HG02678 (cell line): ENCODE measurements around the gene RFX4.

ENCODE experiments used
- ATAC-seq: cut with Tn5 transposase; IDR thresholded peaks from one replicate; pipeline ENCODE4 v1.9.1; 2021; ENCODE audit warnings: mild to moderate bottlenecking, moderate library complexity; ENCODE audit not compliant: unreplicated experiment

The RFX4 gene

DNA sequence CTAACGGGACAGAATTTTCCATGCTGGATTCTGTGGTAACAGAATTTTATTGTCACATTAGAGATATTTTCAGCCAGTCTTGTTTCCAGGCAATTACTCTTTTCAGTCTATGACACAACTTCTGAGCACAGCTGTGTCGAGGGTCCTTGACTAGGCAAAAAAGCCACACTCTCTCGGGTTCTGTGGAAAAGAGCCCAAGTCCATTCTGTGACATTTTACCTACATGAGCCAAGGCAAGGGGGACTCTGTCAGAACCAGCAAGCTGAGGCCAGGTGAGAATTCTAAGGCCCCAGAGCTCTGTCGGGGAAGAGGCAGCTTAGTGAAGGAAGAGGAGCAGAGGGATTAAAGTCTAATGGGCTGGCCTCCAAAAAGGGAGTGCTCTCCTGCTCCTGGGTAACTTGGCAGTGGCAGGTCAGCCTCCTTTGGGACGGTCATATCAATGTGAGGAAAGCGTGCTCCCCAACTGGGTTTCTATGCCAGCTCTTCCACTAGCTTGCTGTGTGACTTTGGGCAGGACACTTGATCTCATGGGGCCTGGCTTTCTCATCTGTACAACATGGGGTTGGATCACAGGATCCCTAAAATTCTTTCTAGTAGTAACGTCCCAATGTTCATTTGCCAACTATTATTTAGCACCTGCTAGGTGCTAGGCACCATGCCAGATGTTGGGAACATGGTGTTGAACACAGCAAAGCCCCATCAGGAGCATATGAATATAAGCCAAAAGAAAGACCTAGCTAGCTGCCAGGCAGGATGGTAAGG, 175.7 kb downstream of the RFX4 start:
- ATAC-seq, result no peak

GRCh38 chr12:106759526-106760183, 176.9 kb downstream of the RFX4 start:
- ATAC-seq, result no peak

DNA sequence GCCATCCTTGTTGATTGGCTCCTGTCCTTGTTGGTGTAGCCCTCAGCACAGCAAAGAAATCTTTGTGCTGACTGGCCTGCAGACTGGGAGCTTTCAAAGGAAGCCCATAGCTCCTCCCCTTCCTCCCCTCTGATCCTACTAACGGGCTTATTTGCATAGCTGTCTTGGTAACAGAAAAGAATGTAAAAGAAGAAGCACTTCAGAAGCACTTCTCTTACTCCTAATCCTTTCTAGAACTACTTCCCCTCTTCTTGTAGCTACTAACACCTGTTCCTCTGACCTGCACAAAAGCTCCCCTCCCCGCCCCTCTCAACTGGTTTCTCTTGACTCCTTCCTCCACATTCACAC, 177.4 kb downstream of the RFX4 start:
- peak; percentile 100 for ATAC-seq

DNA sequence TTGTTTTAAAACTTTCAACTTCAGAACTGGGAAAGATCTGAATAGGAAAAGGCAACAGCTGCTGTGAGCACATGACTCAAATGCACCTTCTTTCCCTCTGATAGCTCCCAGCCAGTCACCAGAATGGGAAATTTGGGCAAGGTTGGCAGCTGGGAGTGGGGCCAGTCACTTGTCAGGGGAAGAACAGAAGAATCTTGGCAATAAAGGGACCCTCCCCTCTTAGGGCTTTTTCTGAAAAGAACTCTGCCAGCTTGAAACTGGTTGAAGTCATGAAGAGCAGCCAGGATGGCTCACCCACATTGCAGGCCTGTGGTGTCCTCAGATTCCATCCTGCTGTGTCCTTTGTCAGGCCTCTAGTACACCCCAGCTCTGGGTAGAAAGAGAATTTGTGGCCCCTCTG, 181.4 kb downstream of the RFX4 start:
- ATAC-seq, result no peak

DNA sequence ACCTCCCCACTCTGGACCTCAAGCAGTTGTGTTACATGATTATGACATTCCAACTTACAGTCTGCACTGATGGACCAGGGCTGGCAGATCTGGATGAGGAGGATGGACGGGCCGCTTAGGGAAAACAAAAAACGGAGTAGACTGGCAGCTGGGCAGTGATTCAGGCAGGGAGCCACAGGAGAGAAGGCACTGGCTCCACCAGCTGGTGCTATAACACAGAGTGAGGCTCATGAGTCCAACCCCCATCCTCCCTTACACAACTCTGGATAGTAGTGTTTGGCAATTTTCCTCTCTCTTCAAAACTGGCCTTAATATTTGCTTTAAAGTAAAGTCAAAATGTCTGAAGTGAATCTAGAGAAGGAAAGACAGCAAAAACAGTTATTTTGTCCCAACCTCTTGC, 181.9 kb downstream of the RFX4 start:
- ATAC-seq, result no peak

- no peak for ATAC-seq
Observed at GRCh38 chr12:106766393-106766826, 183.6 kb downstream of the RFX4 start.

DNA sequence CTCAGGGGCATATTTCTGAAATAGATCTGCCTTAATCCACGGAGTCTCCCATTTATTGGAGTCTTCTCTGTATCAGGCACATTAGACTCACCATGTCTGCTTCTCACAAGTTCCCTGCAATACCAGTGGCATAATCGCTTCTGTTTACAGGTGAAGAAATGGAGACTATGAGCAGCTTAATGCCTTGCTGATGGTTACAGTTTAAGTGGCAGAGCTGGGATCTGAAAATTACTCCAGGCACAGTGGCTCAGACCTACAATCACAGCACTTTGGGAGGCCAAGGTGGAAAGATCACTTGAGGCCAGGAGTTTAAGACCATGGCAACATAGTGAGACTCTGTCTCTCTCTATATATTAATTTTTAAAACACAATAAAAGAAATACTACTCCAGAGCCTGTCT, 184.4 kb downstream of the RFX4 start:
- no peak for ATAC-seq

GRCh38 chr12:106767954-106768822, 185.4 kb downstream of the RFX4 start:
- ATAC-seq, result no peak

DNA sequence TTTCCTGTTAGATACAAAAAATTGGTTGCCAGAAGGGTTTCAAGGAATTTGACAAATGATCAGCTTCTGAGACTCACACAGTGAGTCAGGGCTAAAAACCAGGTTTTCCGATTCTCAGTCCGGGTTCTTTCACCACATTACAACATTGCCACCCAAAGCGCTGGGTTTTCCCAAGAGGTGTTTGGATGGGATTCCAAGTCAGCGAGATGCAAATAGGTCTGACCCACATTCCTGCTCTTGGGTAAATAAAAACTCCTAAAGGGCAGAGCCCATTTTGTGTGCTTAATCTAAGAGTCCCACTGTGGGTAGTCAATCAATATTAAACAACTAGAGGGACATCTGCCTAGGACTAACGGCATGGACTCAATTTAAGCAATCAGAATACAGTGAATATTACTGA, 186.3 kb downstream of the RFX4 start:
- no peak for ATAC-seq

DNA sequence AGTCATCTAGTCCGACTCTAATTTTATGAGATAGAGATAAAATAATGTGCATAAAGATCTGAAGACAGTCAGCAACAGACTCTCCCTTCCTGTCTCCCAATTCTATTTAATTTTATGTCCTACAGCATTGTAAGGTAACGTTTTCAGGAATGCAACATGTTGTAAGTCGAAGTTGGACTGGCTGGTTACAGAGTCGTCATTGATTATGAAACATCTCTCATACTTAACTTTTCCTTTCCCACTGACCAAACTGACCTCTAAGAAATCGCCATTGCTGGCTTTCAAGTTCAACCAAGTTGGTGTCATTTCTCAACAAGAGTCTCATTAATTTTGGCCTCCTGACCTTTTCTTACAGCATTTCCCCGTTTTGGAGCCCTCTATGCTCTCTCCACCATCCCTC, 186.7 kb downstream of the RFX4 start:
- no peak for ATAC-seq

GRCh38 chr12:106771425-106771824, 188.6 kb downstream of the RFX4 start:
- ATAC-seq, result no peak

GRCh38 chr12:106773286-106774004, 190.6 kb downstream of the RFX4 start:
- no peak for ATAC-seq

DNA sequence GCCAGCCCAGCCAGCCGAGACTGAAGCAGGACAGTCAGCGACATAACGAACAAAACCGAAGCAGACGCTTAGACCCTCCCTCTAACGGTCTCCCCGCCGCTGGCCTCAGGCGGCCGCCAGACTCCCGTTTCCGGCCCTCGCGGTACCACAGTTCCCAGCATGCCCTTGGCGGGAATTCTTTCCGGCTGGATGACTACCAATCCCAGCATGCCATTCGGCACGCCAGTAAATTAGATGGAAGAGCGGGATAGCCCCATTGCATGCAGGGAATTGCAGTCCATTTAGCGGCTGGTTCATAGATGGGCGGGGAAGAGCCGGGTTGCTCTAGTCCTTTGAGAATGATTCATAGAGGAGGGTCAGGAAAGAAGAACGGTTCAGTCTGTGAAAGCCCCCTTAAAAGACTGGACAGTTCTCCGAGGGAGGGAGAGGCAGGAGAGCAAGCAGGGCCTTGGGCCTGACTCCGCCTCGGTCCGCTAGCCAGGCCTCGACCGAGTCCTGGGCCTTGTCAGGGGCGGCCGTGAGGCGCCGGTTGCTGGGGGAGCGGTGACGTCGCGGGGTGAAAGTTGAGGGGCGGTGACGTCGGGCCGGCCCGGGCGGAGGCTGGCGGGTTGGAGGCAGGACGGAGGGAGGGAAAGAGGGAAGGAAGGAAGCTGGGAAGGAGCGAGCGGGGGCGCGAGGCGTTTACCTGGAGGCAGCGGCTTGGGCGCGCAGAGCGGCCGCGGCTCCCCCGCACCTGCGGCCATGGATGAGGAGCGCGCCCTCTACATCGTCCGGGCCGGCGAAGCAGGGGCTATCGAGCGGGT, 191.4 kb downstream of the RFX4 start, which contains the start of gene RIC8B:
Gene RIC8B (plus strand): TSS at position 678 of the 803 bp plus-strand sequence. CDS start 64 bp downstream, at position 742.
- ATAC-seq, result peak; percentile 87

DNA sequence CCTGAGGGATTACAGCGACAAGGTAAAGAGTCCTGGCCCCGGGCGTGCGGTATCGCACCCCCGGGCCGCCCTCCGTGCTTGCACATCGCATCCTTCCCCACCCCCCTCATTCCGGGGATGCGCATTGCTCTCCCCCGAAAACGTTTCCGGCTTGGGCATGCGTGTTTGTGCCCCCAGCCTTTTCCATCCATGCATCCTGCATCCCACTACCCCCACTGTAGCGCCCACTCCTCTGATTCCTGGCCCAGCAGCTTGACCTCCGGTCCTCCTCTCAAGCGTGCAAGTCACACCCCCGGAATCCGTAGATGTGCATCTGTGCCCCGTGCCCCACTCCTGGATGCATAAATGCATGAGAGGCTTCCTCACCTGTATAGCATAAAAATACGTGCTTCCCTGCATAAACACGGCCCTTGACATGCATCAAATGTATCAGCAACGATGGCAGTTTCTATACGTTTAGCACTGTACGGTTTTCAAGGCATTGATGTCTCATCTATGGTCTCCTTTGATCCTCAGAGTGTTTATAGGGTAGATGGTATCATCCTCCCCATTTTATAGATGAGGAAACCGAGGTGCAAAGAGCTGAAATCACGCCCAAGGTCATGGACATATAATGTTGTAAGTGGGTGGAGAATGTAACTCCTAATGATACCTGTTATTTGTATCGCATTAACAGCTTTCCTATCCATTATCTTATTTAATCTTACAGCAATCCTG, 192.2 kb downstream of the RFX4 start:
- peak; percentile 3 for ATAC-seq

DNA sequence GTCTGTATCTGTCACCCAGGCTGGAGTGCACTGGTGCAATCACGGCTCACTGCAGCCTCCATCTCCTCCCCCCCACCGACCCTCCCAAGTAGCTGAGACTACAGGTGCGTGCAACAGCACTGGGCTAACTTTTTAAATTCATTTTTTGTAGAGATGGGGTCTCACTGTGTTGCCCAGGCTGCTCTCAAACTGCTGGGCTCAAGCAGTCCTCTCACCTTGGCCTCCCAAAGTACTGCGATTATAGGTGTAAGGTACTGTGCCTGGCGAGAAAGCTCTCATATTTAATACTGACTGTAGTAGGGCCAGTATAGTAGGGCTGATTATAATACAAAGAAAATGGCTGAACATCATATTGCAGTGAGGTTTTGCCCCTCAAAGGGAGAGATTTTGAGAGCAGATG, 194.1 kb downstream of the RFX4 start:
- ATAC-seq, result no peak

DNA sequence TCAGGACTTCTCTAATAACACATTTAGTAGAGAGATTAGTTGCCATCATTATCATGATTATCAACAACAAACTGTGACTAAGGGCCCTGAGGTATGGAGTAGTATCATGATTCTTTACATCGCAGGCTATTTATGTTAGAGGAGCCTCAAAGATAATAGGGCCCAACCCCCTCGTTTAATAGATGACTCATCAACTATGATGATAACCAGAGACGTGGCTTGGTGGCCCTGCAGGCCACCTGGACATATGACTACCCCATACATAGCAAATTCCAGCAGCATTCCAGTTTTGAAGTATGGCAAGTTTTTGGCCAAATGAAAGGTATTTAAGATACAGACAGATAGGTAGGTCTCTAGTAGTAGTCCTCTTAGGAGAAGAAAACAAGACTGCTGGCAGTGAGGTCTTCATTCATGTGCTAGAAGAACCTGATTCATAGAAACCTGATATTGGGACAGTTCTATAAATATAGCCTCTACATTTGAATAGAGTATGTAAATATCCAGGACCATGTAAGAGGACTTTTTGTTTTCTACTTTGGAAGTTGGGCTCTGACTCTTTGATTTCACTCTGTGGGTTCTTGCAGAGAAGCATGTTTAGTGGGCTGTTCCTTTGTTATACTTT, 197.3 kb downstream of the RFX4 start:
- ATAC-seq, result no peak

DNA sequence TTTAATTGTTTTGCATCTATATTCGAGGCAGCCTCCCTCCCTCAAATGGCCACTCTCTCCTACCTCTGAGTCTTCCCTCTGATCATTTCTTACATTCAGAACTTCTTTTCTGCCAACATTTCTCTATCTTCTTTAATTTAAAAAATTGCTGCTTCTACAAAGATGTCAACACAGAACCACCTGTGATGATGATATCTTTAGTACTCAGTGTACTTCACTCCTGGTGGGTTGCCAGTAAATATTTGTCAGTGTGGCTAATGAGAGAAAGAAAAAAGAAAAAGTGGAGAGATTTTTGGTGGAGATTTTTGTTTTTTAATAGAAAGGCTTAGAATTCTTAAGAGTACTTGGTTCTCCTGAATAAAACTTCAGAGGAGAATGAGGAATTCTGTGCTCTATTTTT, 199.8 kb downstream of the RFX4 start:
- no peak for ATAC-seq

- ATAC-seq, result no peak
Observed at GRCh38 chr12:106783515-106783914, 200.7 kb downstream of the RFX4 start.

DNA sequence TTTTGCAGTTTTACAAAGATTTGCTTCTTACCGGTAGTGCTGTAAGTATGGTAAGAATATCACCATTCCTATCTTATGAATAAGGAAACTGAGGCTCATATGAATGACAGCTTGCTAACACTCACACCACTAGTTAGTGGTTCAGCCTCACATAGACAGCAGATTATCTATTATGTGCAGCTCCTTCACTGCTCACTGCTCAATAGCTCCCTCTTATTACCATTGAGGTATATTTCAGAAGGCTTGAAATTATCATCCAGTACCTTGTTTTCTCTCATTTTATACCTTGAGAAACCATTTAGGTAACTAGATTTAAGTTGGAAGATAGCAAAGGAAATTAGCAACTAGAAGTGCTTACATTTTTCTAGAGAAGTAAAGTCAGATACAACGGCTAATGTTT, 207.2 kb downstream of the RFX4 start:
- no peak for ATAC-seq
